Measurements from ENCODE around the gene ZNF8. TPM values are rescaled to one million over a fixed set of nuclear protein-coding genes. Genes with fewer than 3 reads are reported as not detected.
"Not testable (repeated sequence)": the region's sequence is repeated elsewhere in the genome, so short reads cannot be mapped to it uniquely, and the experiment has no call there.

The ZNF8 gene
- total RNA-seq = 13.4 TPM

GRCh38 chr19:58278541-58279041 lies at the start of gene ZNF8:
Gene ZNF8 (plus strand): TSS chr19:58278955. CDS start chr19:58279082, 127 bp downstream.
- Histone ChIP-seq H3K9me3 (ENCODE audit: low read depth, low read length) (no peaks in the 10 kb centered on the region), H3K4me1 (ENCODE audit: insufficient read depth, low read length) (peaks cover 20% of the 10 kb centered on the region), H3K27me3 (ENCODE audit: insufficient read depth, low read length) (no peaks in the 10 kb centered on the region), H3K4me3 (ENCODE audit: low read length) (peak within 1 kb of the TSS; percentile 96)

GRCh38 chr19:58229255-58229639 lies 49.5 kb upstream of the ZNF8 start:
- peaks cover 6% of the 10 kb centered on the region for H3K9me3 ChIP-seq (ENCODE audit: low read depth, low read length)
- peak overlapping the region; percentile 71 for H3K4me3 ChIP-seq (ENCODE audit: low read length)
- no peaks in the 10 kb centered on the region for H3K27me3 ChIP-seq (ENCODE audit: insufficient read depth, low read length)
- H3K4me1 ChIP-seq (ENCODE audit: insufficient read depth, low read length) = peaks cover 18% of the 10 kb centered on the region

- no peak overlapping the region for H3K4me3 ChIP-seq (ENCODE audit: low read length)
Observed at GRCh38 chr19:58237324-58237723, 41.4 kb upstream of the ZNF8 start.

GRCh38 chr19:58243351-58243750 lies 35.4 kb upstream of the ZNF8 start:
- H3K27me3 ChIP-seq (ENCODE audit: insufficient read depth, low read length) = no peaks in the 10 kb centered on the region
- no peak overlapping the region for H3K4me3 ChIP-seq (ENCODE audit: low read length)
- peaks cover 2% of the 10 kb centered on the region for H3K9me3 ChIP-seq (ENCODE audit: low read depth, low read length)
- no peaks in the 10 kb centered on the region for H3K4me1 ChIP-seq (ENCODE audit: insufficient read depth, low read length)

More at GRCh38 chr19:58237324-58237723, 41.4 kb upstream of the ZNF8 start:
- Histone ChIP-seq H3K4me1 (ENCODE audit: insufficient read depth, low read length) (no peaks in the 10 kb centered on the region), H3K9me3 (ENCODE audit: low read depth, low read length) (peaks cover 9% of the 10 kb centered on the region), H3K27me3 (ENCODE audit: insufficient read depth, low read length) (no peaks in the 10 kb centered on the region)

- Histone ChIP-seq H3K27me3 (ENCODE audit: insufficient read depth, low read length) (no peaks in the 10 kb centered on the region), H3K9me3 (ENCODE audit: low read depth, low read length) (peaks cover 51% of the 10 kb centered on the region)
Observed at GRCh38 chr19:58248886-58249285, 29.9 kb upstream of the ZNF8 start.

GRCh38 chr19:58252102-58252685 lies 26.6 kb upstream of the ZNF8 start:
- peaks cover 71% of the 10 kb centered on the region for H3K9me3 ChIP-seq (ENCODE audit: low read depth, low read length)
- H3K4me1 ChIP-seq (ENCODE audit: insufficient read depth, low read length) = no peaks in the 10 kb centered on the region
- H3K4me3 ChIP-seq (ENCODE audit: low read length) = no peak overlapping the region
- H3K27me3 ChIP-seq (ENCODE audit: insufficient read depth, low read length) = no peaks in the 10 kb centered on the region

More at GRCh38 chr19:58248886-58249285, 29.9 kb upstream of the ZNF8 start:
- Histone ChIP-seq H3K4me1 (ENCODE audit: insufficient read depth, low read length) (no peaks in the 10 kb centered on the region), H3K4me3 (ENCODE audit: low read length) (no peak overlapping the region)

GRCh38 chr19:58258259-58258658 lies 20.5 kb upstream of the ZNF8 start:
- peaks cover 83% of the 10 kb centered on the region for H3K9me3 ChIP-seq (ENCODE audit: low read depth, low read length)
- H3K4me1 ChIP-seq (ENCODE audit: insufficient read depth, low read length); H3K27me3 ChIP-seq (ENCODE audit: insufficient read depth, low read length); H3K4me3 ChIP-seq (ENCODE audit: low read length): not testable (repeated sequence)

- no peaks in the 10 kb centered on the region for H3K27me3 ChIP-seq (ENCODE audit: insufficient read depth, low read length)
- H3K9me3 ChIP-seq (ENCODE audit: low read depth, low read length) = peaks cover 83% of the 10 kb centered on the region
- H3K4me3 ChIP-seq (ENCODE audit: low read length) = no peak overlapping the region
- no peaks in the 10 kb centered on the region for H3K4me1 ChIP-seq (ENCODE audit: insufficient read depth, low read length)
Observed at GRCh38 chr19:58261600-58261967, 17.2 kb upstream of the ZNF8 start.

- Histone ChIP-seq H3K27me3 (ENCODE audit: insufficient read depth, low read length) (no peaks in the 10 kb centered on the region), H3K9me3 (ENCODE audit: low read depth, low read length) (peaks cover 87% of the 10 kb centered on the region), H3K4me1 (ENCODE audit: insufficient read depth, low read length) (no peaks in the 10 kb centered on the region), H3K4me3 (ENCODE audit: low read length) (no peak overlapping the region)
Observed at GRCh38 chr19:58261968-58262921, 16.5 kb upstream of the ZNF8 start.

- peaks cover 81% of the 10 kb centered on the region for H3K9me3 ChIP-seq (ENCODE audit: low read depth, low read length)
- no peaks in the 10 kb centered on the region for H3K27me3 ChIP-seq (ENCODE audit: insufficient read depth, low read length)
- H3K4me3 ChIP-seq (ENCODE audit: low read length) = no peak overlapping the region
- H3K4me1 ChIP-seq (ENCODE audit: insufficient read depth, low read length) = no peaks in the 10 kb centered on the region
Observed at GRCh38 chr19:58262922-58263296, 15.8 kb upstream of the ZNF8 start.

- Histone ChIP-seq H3K4me3 (ENCODE audit: low read length) (no peak overlapping the region), H3K27me3 (ENCODE audit: insufficient read depth, low read length) (no peaks in the 10 kb centered on the region), H3K4me1 (ENCODE audit: insufficient read depth, low read length) (no peaks in the 10 kb centered on the region), H3K9me3 (ENCODE audit: low read depth, low read length) (peaks cover 72% of the 10 kb centered on the region)
Observed at GRCh38 chr19:58265100-58265499, 13.7 kb upstream of the ZNF8 start.

GRCh38 chr19:58268344-58268743 lies 10.4 kb upstream of the ZNF8 start:
- Histone ChIP-seq H3K4me3 (ENCODE audit: low read length) (no peak overlapping the region), H3K4me1 (ENCODE audit: insufficient read depth, low read length) (no peaks in the 10 kb centered on the region), H3K27me3 (ENCODE audit: insufficient read depth, low read length) (no peaks in the 10 kb centered on the region), H3K9me3 (ENCODE audit: low read depth, low read length) (peaks cover 40% of the 10 kb centered on the region)

- peaks cover 3% of the 10 kb centered on the region for H3K9me3 ChIP-seq (ENCODE audit: low read depth, low read length)
- H3K27me3 ChIP-seq (ENCODE audit: insufficient read depth, low read length) = no peaks in the 10 kb centered on the region
Observed at GRCh38 chr19:58274771-58275201, 4.0 kb upstream of the ZNF8 start.

GRCh38 chr19:58275564-58275963 lies 3.2 kb upstream of the ZNF8 start:
- Histone ChIP-seq H3K4me1 (ENCODE audit: insufficient read depth, low read length) (peaks cover 20% of the 10 kb centered on the region), H3K27me3 (ENCODE audit: insufficient read depth, low read length) (no peaks in the 10 kb centered on the region), H3K9me3 (ENCODE audit: low read depth, low read length) (no peaks in the 10 kb centered on the region), H3K4me3 (ENCODE audit: low read length) (no peak overlapping the region)

More at GRCh38 chr19:58274771-58275201, 4.0 kb upstream of the ZNF8 start:
- H3K4me3 ChIP-seq (ENCODE audit: low read length) = no peak overlapping the region
- H3K4me1 ChIP-seq (ENCODE audit: insufficient read depth, low read length) = peaks cover 16% of the 10 kb centered on the region

- H3K4me3 ChIP-seq (ENCODE audit: low read length) = no peak overlapping the region
- no peaks in the 10 kb centered on the region for H3K27me3 ChIP-seq (ENCODE audit: insufficient read depth, low read length)
- H3K4me1 ChIP-seq (ENCODE audit: insufficient read depth, low read length) = peaks cover 20% of the 10 kb centered on the region
- no peaks in the 10 kb centered on the region for H3K9me3 ChIP-seq (ENCODE audit: low read depth, low read length)
Observed at GRCh38 chr19:58277197-58277596, 1.6 kb upstream of the ZNF8 start.

All from mononuclear cell (primary cell).